ENCODE measurements around the gene FGF4.

DNA sequence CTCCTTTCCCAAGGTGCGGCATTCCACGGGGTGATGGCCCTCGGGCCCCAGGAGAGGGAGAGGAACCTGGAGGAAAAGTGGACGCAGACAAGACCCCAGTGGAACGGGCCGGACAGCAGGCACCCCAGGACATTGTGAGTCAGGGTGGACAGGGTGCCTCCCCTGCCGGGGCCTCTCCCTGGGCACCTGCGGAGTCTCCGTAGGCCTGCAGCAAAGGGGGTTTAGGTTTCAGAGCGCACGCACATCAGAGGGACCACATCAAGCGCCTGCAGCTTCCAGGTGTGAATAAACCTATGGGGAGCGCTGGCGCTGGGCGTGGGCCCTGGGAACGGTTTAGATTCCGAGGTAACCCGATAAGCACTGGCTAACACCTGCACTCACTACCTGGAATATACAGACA lies 48.7 kb downstream of the FGF4 start:
- TF ChIP-seq, protein P1, sequence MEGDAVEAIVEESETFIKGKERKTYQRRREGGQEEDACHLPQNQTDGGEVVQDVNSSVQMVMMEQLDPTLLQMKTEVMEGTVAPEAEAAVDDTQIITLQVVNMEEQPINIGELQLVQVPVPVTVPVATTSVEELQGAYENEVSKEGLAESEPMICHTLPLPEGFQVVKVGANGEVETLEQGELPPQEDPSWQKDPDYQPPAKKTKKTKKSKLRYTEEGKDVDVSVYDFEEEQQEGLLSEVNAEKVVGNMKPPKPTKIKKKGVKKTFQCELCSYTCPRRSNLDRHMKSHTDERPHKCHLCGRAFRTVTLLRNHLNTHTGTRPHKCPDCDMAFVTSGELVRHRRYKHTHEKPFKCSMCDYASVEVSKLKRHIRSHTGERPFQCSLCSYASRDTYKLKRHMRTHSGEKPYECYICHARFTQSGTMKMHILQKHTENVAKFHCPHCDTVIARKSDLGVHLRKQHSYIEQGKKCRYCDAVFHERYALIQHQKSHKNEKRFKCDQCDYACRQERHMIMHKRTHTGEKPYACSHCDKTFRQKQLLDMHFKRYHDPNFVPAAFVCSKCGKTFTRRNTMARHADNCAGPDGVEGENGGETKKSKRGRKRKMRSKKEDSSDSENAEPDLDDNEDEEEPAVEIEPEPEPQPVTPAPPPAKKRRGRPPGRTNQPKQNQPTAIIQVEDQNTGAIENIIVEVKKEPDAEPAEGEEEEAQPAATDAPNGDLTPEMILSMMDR (IDR thresholded peaks at IDR 0.05 in 2 of 3, conservative IDR thresholded peaks at IDR 0.05 in 1 of 3; ENCODE audit: control insufficient read depth in 2 of 3, extremely low read depth in 1 of 3, insufficient read depth in 1 of 3, low read depth in 3 of 3, low read length in 3 of 3): no peak
- TF ChIP-seq, protein P2, sequence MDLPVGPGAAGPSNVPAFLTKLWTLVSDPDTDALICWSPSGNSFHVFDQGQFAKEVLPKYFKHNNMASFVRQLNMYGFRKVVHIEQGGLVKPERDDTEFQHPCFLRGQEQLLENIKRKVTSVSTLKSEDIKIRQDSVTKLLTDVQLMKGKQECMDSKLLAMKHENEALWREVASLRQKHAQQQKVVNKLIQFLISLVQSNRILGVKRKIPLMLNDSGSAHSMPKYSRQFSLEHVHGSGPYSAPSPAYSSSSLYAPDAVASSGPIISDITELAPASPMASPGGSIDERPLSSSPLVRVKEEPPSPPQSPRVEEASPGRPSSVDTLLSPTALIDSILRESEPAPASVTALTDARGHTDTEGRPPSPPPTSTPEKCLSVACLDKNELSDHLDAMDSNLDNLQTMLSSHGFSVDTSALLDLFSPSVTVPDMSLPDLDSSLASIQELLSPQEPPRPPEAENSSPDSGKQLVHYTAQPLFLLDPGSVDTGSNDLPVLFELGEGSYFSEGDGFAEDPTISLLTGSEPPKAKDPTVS (IDR thresholded peaks at IDR 0.05; ENCODE audit: low read depth, low read length): no peak
- TF ChIP-seq RCOR1 (conservative IDR thresholded peaks at IDR 0.05; ENCODE audit: low read depth, low read length): no peak

All from GM12878 (cell line).